NCI-H187 (cell line): ENCODE results near the gene MED13L.
"Not testable (repeated sequence)": the region's sequence is repeated elsewhere in the genome, so short reads cannot be mapped to it uniquely, and the experiment has no call there.

Source experiments
- DNase-seq, 2 experiments: peaks; one replicate each; lab custom pipeline; 2025; lab: John Stamatoyannopoulos, UW

MED13L gene

DNA sequence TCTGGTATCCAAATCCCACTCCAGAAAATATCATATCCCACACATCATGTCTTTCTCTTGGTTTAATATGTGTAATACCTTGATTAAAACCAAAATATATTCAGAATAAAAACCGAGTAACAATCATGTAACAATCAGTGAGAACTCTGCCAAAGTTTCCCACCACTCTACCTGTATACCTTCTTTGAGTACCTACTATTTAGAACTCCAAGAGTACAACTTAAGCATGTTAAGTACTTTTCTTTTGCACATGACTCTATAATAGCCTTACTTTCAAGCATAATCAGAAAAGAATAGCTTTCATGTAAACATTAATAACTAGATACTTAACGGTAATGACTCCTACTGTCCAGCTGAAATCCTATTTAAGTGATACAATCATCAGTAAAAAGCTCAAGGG is 223.2 kb downstream of the MED13L start:
- DNase-seq = no peak

DNA sequence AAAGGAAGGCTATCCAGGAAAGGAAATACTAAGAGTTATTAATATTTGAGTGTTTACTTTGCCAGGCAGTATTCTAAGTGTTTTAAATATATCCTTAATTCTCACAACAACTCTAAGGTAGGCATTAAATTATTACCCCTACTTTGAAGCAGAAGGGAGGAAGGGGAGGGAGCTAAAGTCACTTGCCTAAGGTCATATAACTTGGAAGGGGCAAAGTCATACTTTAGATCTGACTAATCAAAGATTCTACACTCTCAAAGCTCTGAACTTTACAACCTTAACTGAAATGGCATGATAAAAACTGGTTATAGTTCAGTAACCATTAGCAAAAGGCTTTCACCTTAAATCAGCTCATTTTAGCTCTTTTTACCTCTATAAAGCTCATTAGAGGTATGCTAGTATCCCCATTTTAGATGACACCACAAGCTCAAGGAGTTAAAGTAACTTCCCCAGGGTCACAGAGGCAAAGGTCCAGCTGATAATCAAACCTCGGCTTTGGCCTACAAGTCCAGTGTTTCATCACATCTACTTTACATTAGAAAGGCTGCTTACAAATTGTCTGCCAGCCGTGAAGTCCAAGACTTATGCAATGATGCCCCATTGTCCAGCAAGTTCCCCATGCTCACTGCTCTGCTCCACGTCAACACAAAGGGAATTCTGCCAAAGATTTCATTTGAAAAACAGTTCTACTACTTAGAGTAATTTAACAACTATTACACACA is 223.9 kb downstream of the MED13L start:
- DNase-seq = no peak

GRCh38 chr12:116050275-116050674 is 227.2 kb downstream of the MED13L start:
- DNase-seq = no peak

- DNase-seq = no peak
Observed at GRCh38 chr12:116048879-116049278, 228.6 kb downstream of the MED13L start.

DNA sequence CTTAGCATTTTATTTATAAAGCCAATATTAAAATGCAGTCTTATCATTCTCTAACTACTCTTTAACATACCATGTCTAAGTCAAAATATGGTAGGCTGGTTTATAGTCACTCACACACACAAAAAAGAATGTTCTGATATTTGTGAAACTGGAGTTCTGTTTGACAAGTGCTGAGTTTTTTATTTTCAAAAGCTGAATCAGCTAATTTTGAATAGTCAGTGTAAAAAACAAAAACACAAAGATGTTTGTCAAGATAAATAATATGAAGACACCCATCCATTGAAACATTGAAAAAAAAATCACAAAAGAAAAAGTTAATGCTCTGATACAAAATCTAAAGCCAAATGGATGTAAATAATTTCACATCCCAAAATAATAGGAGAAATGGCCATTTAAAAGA is 231.5 kb downstream of the MED13L start:
- DNase-seq = no peak

- DNase-seq = no peak
Observed at GRCh38 chr12:116045150-116045549, 232.3 kb downstream of the MED13L start.

DNA sequence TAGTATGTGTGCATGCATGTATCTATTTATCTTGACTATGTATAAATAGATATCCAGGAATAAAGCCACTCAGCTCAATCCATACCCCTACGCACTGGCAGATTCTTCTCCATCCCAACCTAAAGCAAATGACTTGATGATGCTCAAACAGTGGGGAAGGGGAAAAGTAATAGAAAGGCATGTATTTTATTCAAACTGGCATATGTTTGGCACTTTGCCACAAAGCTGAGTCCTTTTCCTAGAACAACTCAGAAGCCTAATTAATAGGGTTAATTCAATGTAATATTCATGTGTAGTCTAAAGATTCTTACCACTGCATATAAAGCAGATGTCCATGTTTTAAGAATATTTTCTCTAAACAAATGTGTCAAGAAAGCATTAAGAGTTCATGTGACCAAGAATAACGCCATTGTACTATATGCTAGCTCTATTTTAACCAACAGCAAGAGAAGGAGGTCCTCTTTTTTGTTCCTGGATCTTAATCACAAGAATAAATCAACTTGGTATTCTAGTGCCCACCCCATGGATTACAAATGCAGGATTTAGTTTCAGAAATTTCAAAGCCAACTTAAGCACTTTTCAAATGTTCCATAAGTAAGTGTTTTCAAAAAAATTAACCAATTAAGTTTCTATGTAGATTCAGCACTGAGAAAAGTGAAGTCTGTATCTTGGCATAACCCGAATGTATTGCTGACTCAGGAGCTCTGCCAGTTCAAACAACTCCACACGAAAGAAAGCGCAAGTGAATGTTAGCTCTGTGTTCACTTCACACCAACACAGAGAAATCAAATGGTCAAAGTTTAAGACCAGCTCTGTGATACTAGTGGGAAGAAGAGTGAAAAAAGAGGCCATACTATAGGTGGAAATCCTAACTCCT is 233.6 kb downstream of the MED13L start:
- DNase-seq = no peak

DNA sequence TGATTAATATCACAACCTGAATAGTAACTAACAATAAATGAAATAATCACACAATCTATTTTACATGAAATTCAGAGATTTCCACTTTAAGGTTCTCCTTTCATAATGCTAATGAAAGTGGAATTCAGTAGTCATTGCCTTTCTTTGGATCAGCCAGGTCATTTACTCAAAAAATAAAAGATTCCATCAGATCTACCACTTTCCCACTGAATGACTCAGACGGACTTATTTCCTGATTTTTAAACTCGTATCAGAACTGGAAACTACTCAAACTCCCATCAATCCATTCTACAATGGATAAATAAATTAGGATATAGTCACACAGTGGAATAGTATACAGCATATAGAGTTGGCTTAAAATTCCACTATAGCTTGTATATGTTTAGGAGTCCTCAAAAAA is 237.1 kb downstream of the MED13L start:
- no peak for DNase-seq

- no peak for DNase-seq
Observed at GRCh38 chr12:116039081-116039480, 238.4 kb downstream of the MED13L start.

DNA sequence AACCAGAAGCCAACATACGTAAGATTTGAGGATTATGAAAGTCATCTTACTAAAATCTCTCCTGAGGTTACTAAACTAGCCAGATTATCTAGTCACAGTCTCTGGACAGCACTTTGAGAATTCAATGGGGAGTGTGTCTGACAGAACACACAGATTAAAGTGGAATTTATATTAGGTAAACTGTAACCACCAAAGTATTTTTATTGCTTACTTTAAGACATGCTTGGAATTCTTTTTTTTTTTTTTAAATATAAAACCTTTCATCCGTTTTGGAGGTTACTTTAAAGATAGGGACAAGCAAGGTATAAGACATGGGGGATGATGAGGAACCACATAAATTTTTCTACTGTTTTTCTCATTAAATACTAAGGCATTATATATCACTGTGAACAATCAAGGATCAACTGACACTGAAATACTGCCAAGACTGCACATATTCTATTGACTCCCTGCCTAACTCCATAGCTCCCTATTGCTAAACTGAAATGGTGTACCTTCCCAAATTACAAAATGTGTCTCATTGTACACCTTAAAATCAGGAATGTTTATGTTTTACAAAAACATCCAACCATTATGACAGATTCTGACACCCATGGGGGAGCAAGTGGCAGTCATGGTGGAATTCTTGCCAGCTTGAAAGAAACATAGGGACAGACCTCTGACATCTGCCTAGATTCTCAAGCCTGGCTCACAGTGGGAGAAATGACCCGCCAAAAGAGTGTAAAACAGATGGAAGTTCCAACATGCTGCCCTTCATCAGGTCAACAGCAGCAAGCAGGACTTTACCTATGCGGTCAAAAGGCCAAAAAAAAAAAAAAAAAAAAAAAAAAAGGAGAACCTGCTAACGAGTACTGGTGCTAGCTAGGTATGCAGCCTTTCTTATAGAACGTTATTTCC is 239.3 kb downstream of the MED13L start:
- no peak for DNase-seq

DNA sequence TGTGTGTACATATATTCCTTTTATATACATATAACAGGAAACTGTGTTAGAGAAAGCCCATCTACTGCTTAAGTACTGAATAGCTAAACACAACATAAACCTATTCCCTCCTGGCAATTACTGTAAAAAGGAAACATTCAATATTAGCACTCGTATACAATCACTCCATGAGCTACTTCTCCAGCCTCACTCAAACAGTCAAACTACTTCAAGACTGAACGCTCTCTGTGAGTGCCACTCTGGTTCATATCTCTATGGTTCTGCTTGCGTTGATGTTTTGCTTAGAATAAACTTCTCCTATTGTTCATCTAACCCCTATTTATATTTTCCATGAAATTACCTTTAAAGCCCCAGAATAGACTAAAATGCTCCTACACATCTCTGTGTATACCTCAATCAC is 243.7 kb downstream of the MED13L start:
- no peak for DNase-seq

- DNase-seq = not testable (repeated sequence)
Observed at GRCh38 chr12:116031624-116032023, 245.9 kb downstream of the MED13L start.

- DNase-seq = no peak
Observed at GRCh38 chr12:116028619-116029018, 248.9 kb downstream of the MED13L start.

- DNase-seq = no peak
Observed at GRCh38 chr12:116027551-116027821, 250.0 kb downstream of the MED13L start.

DNA sequence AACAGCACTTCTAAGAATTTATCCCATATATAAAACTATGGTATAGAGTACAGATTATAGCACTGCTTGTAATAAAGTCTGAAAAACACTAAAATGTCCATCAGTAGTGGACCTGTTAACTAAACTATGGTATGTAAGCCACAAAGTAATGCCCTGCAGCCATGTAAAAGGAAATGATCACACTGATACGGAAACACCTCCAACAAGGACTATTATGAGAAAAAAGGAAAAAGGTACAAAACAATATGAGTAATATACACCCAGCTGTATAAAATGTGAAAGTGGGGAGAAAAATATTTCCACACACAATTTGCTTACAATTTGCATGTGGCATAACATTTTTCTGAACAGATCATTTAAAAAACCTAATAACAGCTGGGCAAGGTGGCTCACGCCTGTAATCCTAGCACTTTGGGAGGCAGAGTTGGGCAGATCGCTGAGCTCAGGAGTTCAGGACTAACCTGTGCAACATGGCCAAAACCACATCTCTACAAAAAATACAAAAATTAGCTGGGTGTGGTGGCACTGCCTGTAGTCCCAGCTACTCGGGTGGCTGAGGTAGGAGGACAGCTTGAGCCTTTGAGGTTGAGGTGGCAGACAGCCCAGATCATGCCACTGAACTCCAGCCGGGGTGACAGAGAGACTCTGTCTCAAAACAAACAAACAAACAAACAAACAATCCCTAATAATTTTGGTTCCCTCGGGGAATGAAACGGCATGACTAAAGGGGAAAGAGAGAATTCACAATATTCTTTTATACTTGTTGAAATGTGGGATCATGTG is 250.5 kb downstream of the MED13L start:
- no peak for DNase-seq

DNA sequence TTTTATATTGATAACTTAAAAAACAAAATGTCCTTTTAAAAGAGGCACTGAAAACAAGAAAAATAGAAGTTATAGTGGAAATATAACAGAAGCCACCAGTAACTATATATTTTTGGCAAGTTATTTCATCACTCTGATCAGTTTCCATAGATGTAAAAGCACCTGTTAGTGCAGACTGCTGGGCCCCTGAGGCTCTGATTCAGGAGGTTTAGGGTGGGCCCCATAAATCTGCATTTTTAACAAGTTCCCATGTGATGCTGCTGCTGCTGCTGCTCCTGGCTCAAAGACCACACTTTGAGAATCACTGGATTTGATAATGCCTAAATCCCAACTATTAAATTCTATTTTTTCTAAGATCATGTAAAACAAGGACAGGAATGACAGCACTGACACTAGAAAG is 251.1 kb downstream of the MED13L start:
- DNase-seq = no peak

GRCh38 chr12:116024769-116025168 is 252.7 kb downstream of the MED13L start:
- DNase-seq = no peak

DNA sequence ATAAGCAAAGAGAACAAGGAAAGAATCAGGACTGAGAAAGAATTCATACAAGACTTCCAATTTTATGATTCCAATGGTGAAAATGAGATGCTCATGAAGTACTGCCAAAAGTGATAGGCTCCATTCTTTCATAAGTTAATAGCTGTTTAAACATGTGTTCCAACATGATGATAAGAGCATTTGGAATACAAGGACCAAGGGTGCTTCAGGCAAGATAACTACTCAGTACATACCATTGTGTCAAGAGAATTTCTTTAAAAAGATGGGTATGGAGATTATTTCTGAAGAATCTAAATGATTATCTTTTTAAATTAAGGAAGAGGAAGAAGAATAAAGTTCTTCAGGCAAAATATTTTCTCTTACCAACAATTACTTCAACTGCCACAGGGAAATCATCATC is 258.1 kb downstream of the MED13L start:
- DNase-seq = no peak

DNA sequence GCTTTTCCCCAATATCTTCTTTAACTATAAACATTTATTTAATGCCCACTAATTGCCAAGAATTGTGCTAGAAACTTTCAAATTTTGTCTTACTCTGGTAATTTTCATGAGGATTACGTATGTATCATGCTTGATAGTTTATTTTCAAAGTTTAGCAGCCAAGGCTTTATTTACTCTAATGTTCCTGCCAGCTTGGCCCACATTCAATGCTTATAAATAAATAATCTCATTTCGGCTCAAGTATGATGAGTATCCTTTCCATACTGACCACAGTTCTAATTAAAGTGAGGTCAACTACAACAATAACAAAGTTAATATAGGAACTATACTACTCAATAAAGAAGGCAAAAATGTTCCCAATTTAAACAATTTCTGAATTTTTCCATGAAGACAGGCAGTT is 259.2 kb downstream of the MED13L start:
- DNase-seq = no peak

GRCh38 chr12:116015525-116015924 is 262.0 kb downstream of the MED13L start:
- no peak for DNase-seq

DNA sequence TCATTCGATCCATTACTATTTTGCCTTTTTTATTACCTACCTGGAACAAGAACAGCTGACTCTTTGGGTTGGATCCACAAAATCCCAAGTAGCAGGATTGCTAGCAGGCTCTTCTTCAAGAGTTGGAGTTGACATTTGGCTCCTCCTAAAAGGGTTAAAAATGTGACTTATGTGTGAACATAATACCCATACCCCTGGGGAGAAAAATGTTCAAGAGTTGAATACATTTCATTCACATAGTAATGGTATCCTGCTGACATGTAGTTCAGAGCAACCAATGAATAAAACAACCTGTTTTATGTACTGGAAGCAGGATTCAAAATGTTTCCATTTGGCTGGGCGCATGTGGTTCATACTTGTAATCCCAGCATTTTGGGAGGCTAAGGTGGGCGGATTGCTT is 264.7 kb downstream of the MED13L start:
- no peak for DNase-seq

DNA sequence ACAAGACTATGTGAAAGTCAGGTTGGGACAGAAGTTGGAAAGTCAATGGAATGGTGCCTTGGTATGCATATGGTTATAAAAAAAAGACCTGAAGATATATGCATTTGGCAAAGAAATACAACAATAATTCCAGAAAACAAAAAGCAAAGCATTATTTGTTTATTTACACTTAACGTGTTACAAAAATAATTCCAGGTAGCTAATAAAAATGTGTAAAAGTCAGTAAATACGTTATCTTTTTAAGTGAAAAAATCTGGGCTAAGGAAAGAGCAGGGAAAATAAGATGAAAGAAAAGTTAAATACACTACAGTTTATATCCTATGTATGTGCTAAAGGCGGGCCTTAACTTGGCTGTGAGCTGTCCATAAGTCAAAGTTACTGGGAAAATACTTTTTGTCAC is 266.3 kb downstream of the MED13L start:
- DNase-seq = no peak
